Suprapubic skin (tissue), 3 donors: ENCODE data around the gene ROBO1.

Experiments used
- CTCF ChIP-seq, 2 donors: fragments of 200-600 bp in 1 of 2; fragments of 450-650 bp in 1 of 2; sonication (generic) in 1 of 2; IDR thresholded peaks; one replicate each; pipeline ENCODE4 v1.5.1; 2016 to 2019; ENCODE audit warnings: antibody characterized with exemption in 2 of 2, mild to moderate bottlenecking in 1 of 2, moderate library complexity in 1 of 2
- POLR2A ChIP-seq, 2 donors: fragments of 450-650 bp; IDR thresholded peaks; one replicate each; pipeline ENCODE4 v1.6.1; 2017; ENCODE audit warnings: antibody characterized with exemption in 2 of 2, mild to moderate bottlenecking in 2 of 2, moderate library complexity in 2 of 2

- no peak for TF ChIP-seq CTCF (IDR thresholded peaks at IDR 0.05)
- no peak for TF ChIP-seq POLR2A (IDR thresholded peaks at IDR 0.05)
These were observed 840.0 kb downstream of the ROBO1 start for GRCh38 chr3:78927759-78928158.
